ENCODE measurements around the gene TRDN.
A peak's percentile ranks its signal among the peaks of the same experiment; 100 is the strongest.

The TRDN gene

DNA sequence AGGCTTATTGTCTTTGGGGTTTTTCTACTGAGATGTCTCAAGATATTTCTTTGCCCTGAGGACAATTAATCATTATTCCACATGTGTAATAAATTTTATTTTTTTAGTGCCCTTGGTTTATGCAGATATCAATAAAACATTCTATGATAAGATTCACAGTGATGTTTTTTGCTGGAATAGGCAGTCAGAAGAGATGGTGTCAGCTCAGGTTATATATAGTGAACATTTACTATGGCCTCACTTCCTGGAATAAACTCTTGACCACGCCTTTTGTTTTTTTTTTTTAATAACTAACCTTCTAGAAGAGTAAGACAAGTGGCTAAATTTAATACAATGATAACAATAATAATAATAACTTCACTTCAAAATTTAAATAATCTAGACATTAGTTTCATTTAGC lies 209.7 kb downstream of the TRDN start:
- TF ChIP-seq, protein P1, sequence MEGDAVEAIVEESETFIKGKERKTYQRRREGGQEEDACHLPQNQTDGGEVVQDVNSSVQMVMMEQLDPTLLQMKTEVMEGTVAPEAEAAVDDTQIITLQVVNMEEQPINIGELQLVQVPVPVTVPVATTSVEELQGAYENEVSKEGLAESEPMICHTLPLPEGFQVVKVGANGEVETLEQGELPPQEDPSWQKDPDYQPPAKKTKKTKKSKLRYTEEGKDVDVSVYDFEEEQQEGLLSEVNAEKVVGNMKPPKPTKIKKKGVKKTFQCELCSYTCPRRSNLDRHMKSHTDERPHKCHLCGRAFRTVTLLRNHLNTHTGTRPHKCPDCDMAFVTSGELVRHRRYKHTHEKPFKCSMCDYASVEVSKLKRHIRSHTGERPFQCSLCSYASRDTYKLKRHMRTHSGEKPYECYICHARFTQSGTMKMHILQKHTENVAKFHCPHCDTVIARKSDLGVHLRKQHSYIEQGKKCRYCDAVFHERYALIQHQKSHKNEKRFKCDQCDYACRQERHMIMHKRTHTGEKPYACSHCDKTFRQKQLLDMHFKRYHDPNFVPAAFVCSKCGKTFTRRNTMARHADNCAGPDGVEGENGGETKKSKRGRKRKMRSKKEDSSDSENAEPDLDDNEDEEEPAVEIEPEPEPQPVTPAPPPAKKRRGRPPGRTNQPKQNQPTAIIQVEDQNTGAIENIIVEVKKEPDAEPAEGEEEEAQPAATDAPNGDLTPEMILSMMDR (IDR thresholded peaks at IDR 0.05): no peak
- no peak for DNase-seq (ENCODE audit: low spot score)
- no peak overlapping the region for H3K27ac ChIP-seq
- H3K4me3 ChIP-seq: no peak overlapping the region

DNA sequence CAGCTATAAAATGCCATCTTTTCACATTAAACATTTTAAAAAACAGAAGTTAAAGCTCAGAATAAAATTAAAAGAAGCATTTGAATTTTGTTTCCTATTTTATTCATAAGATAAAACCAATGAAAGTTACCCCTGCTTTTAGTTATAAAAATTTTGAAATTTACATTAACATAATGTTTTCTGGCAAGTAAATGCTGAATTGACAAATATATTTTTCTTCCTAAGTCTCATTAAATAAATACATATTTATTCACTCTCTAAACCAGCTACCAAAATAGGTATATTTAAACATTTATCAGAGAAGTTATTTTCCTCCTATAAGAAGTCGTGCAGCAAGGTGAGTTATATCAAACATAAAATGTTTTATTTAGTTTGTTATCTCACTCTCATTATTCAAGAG lies 213.6 kb downstream of the TRDN start:
- TF ChIP-seq, protein P1 (IDR thresholded peaks at IDR 0.05): no peak
- DNase-seq (ENCODE audit: low spot score): no peak
- no peak overlapping the region for H3K27ac ChIP-seq

DNA sequence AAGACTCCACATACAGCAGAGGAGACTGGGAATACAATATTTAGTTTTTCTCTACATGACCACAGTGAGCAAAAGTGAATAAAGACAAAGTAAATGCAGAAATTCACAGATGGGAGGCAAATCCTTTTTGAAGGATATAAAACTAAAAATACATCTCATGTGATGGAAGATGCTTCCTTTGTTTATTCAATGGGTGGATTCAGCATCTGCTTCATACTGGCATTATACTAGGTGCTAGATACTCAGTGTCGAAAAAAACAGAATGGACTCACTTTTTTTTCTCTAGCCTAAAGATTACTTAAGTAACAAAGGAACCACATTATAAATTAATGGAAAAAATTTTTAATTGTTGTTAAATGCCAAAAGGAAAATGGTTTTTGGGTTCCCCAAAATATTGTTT lies 216.2 kb downstream of the TRDN start:
- Histone ChIP-seq H3K4me3 (no peak overlapping the region), H3K27ac (no peak overlapping the region)
- DNase-seq (ENCODE audit: low spot score): no peak
- TF ChIP-seq, protein P1 (IDR thresholded peaks at IDR 0.05): no peak

More for the DNA sequence above, 213.6 kb downstream of the TRDN start:
- no peak overlapping the region for H3K4me3 ChIP-seq

DNA sequence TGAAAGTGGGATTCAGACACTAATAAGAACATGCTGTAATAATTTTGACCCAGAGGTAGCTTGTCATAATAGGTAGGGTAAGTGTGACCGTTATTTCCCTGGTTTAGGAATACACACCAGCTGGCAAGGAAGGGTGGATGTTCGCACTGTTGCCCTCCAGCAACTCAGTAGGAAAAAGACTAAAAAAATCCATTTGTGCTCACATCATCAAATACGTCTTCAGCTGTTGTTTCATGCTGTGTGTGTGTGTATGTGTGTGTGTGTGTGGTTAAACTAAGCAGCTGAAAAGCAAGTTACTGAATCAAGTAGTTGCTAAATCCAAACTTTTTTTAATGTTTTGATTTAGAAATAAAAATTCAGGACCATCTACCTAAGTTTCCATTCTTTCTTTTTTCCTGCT lies 218.7 kb downstream of the TRDN start:
- Histone ChIP-seq H3K27ac (no peak overlapping the region), H3K4me3 (no peak overlapping the region)
- TF ChIP-seq, protein P1 (IDR thresholded peaks at IDR 0.05): no peak
- DNase-seq (ENCODE audit: low spot score): no peak

DNA sequence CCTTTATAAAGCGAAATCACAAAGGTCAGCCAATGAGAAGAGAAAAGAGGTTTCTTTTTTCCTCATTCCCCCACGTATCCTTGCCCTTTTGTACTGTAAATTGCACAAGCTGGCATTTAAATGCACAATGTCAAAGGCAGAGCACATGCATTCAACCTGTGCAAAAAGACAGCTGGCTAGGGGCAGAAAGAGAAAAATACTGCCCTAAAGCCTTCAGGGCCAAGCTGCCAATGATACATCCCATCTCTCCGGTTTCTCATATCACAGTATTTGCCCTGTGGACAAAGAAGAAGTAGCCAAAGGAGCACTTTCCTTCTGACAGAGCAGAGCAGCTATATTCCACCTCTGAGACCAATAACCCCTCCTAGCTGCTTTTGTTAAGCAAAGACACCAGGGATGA lies 219.2 kb downstream of the TRDN start:
- TF ChIP-seq, protein P1 (IDR thresholded peaks at IDR 0.05): no peak
- no peak for DNase-seq (ENCODE audit: low spot score)
- no peak overlapping the region for H3K27ac ChIP-seq
- no peak overlapping the region for H3K4me3 ChIP-seq

DNA sequence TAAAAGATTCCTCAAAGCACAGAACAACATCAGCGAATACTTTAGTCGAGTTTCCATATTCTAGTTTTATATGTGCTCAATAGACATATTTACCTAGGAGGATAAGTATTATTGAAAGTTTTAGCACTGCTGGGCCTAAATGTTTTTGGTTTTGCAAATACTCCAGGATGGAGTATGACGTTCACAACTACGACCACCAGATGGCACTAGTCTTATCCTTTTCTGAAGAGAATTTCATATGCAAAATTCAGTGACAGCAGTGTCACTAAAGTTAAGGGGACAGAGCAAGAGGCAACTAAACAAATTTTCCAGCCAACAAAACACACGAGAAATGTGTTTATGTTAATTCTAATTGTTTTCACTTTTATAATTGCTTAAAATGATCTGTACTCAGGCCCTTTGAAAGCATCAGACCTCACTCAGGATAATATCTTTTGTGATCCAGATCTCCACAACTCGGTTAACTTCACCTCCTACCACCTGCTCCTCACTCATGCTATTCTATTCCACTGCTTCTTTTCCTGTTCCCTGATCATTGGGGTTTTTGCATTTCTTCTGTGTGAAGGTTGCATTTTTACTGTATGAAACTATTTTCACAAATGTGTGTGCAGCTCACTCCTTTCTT lies 220.8 kb downstream of the TRDN start:
- H3K4me3 ChIP-seq: no peak overlapping the region
- no peak for DNase-seq (ENCODE audit: low spot score)
- TF ChIP-seq, protein P1 (IDR thresholded peaks at IDR 0.05): peak; percentile 54

DNA sequence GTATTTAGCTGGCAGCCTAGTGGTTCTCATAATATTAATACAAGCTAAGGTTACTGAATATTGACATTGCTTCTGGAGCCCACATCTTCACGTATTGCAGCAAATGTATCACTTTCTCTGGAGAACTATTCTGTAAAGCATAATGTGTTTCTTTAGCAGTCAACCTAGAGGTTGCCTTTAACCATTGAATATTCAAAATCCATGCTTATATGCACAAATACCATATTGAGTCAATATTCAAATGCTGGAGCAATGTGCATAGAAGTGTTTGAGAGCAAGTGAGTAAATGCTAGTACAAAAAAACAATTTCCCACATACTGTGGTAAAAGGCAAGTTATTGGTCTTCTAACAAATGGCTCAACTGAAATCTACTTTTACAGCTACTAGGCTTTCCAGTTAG lies 231.8 kb downstream of the TRDN start:
- H3K27ac ChIP-seq: no peak overlapping the region
- TF ChIP-seq, protein P1 (IDR thresholded peaks at IDR 0.05): no peak
- no peak for DNase-seq (ENCODE audit: low spot score)
- no peak overlapping the region for H3K4me3 ChIP-seq

More for the DNA sequence above, 220.8 kb downstream of the TRDN start:
- no peak overlapping the region for H3K27ac ChIP-seq

Measured in coronary artery (tissue), 2 donors.